WI38 (cell line): ENCODE results near the gene KRT76.

Source experiments
- H3K4me3 ChIP-seq: 2 replicates; pipeline ENCODE4 v1.5.1; 2011; ENCODE audit warnings: low read depth, mild to moderate bottlenecking, control low read depth, low read length
- TF ChIP-seq, protein P1 (sequence below): IDR thresholded peaks from 2 replicates; pipeline ENCODE4 v1.5.1; 2012; ENCODE audit warnings: low read depth, mild to moderate bottlenecking, control low read depth, low read length

Gene KRT76

DNA sequence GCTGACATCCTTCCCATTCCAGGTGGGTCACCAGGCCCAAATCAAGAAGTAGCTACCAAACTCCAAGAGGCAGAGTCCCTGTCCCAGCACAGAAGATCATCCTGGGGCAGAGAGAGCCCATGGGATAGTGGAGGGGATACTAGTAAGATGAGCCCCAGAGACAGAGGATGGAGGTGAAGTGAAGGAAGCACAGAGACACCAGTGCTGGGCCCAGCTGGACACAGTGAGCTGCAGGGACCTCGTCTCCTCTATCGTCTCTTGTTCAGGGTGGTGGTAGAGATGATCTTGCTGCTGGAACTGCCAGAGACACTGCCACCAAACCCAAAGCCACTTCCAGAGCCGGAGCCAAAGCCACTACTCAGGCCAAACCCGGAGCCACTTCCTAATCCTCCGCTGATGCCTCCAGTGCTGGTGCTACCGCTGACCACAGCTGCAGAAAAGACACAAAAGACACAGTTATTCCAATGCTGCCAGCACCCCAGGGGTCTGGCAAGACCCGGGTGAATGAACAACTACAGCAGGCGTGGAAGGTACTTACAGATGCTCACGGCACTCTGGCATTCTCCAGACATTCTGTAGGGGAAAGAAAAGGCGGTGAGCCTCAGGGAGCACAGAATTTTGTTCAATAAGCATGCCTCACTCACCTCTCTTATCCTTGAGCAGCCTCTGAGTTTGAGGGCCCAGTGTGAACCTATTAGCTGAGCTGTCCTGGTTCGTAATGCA is 29.8 kb upstream of the KRT76 start:
- TF ChIP-seq, protein P1, sequence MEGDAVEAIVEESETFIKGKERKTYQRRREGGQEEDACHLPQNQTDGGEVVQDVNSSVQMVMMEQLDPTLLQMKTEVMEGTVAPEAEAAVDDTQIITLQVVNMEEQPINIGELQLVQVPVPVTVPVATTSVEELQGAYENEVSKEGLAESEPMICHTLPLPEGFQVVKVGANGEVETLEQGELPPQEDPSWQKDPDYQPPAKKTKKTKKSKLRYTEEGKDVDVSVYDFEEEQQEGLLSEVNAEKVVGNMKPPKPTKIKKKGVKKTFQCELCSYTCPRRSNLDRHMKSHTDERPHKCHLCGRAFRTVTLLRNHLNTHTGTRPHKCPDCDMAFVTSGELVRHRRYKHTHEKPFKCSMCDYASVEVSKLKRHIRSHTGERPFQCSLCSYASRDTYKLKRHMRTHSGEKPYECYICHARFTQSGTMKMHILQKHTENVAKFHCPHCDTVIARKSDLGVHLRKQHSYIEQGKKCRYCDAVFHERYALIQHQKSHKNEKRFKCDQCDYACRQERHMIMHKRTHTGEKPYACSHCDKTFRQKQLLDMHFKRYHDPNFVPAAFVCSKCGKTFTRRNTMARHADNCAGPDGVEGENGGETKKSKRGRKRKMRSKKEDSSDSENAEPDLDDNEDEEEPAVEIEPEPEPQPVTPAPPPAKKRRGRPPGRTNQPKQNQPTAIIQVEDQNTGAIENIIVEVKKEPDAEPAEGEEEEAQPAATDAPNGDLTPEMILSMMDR: no peak
- no peak overlapping the region for H3K4me3 ChIP-seq

DNA sequence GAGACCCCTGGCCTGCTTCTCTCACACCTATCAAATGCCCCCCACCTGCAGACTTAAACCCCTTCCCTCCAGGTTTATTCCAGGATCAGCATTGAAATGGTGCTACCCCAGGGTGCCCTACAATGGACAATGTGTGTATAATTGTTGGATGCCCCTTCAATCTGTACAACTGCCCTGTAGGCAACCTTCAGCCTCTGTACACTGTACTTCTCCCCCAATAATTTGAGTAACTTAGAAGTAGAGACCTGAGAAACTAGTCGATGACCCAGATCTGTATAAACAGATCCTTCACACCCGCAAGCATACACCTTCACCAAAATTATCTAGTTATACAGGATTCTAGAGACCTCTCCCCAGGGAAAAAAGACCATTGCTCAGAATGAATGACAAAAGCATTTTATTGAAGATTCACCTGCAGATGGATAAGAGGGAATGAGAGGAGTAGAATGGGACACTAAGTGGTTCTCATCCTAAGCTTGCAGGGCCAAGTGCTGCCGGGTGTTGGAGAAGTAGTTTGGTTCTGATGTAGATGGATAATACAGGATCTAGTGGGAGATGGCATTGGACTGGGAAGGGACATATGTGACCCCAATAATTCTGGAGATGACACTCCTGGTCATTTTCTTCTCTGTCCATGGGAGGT is 29.1 kb upstream of the KRT76 start:
- no peak overlapping the region for H3K4me3 ChIP-seq
- TF ChIP-seq, protein P1: no peak

DNA sequence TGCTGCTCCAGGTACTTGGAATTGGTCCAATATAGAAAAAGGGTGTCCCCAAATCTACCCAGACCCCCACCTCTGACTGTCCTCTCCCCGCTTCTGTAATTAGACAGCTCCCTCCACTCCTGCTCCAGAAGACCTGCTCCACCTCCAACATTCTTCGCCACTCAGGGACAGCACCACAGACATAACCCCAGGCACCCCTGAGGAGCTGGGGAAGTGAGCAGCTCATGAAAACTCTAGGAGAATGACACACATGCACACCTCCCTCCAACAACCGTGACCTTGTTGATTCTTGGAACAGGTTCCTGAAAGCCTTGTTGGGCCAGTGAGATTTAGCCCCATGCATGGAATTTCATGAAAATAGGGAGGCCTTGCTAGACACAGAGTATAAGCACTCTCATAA is 28.6 kb upstream of the KRT76 start:
- no peak overlapping the region for H3K4me3 ChIP-seq
- TF ChIP-seq, protein P1: no peak

DNA sequence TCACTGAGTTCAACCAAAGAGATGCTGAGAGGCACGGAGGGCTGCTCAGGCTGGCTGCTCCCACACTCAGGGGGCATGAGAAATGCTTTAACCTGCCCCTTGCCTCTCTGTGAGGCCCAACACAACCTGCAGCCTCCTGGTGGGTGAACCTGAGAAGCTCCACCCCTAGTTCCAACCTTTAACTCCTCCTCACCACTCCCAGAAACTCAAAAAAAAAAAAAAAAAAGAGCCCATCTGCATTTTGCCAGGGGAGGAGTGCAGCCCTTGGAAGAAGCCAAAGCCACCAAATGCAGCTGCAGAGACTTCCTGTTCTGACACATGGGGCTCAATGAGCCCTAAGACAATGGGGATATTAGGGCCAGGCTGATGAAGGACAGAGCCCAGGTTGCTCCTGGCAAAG is 27.9 kb upstream of the KRT76 start:
- no peak overlapping the region for H3K4me3 ChIP-seq
- TF ChIP-seq, protein P1: no peak

DNA sequence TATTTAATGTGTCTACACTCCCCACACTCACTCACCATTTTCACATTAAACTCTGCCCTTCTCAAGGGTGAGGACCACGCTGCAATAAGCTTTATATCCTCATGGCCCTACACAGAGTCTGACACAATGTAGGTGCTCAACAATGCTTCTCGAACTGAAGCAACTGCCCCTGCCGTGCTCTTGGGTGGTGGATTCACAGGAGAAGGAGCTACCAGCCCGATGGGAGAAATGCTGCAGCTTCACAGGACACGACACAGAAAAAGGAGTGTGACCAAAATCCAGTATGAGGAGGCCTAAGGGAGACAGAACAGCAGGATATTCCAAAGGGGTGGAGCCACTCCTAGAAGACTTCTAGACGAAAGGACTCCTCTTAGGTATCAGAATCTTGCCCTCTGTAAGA is 25.3 kb upstream of the KRT76 start:
- H3K4me3 ChIP-seq: no peak overlapping the region
- TF ChIP-seq, protein P1: no peak

DNA sequence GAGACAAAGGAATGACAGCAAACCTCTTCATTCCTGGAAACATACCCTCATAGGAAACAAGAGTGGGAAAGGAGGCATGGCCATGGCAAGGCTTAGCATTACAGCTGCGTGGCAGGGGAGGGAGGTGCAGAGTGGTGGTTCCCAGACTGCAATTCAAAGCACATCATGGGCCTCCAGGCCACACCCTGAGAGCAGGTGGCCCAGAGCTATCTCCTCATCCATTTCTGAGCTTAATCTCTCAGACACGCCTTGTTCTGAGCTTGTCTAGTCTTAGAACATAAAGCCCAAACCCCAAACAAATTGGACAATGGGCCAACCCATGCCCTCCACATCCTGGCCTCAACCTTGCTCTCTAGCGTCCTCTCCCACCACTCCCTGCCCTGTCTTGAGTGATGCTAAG is 24.6 kb upstream of the KRT76 start:
- TF ChIP-seq, protein P1: no peak
- no peak overlapping the region for H3K4me3 ChIP-seq

DNA sequence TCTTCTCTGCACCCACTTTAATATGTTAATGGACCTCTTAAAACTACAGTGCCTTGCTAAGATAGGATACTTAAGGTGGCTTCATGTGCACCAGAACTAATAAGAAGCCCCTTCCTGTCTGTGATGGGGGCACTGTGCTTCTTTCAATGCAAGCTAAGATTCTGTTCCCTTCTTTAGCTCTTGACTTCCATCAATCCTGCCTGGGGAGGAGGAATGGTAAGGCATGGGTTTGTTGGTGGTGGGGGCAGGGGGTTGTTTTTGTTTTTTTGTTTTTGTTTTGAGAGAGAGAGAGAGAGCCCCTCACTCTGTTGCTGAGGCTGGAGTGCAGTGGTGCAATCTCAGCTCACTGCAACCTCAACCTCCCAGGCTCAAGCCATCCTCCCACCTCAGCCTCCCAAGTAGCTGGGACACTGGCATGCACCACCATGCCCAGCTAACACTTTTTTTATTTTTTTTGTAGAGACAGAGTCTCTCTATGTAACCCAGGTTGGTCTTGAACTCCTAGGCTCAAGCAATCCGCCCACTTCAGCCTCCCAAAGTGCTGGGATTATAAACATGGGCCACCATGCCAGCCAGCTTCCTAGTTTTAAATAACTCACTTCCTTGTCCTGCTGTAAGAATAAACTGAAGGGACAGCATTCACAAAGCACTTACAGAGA is 23.2 kb upstream of the KRT76 start:
- TF ChIP-seq, protein P1: no peak
- no peak overlapping the region for H3K4me3 ChIP-seq
